Glomerular visceral epithelial cell (primary cell): Measurements from ENCODE around the gene SLC25A13.
"Not testable (repeated sequence)": the region's sequence is repeated elsewhere in the genome, so short reads cannot be mapped to it uniquely, and the experiment has no call there.

Source experiments
- DNase-seq: peaks from one replicate; pipeline ENCODE4 v3.0.0-alpha.2; 2016; ENCODE audit errors: extremely low spot score

SLC25A13 gene, protein sequence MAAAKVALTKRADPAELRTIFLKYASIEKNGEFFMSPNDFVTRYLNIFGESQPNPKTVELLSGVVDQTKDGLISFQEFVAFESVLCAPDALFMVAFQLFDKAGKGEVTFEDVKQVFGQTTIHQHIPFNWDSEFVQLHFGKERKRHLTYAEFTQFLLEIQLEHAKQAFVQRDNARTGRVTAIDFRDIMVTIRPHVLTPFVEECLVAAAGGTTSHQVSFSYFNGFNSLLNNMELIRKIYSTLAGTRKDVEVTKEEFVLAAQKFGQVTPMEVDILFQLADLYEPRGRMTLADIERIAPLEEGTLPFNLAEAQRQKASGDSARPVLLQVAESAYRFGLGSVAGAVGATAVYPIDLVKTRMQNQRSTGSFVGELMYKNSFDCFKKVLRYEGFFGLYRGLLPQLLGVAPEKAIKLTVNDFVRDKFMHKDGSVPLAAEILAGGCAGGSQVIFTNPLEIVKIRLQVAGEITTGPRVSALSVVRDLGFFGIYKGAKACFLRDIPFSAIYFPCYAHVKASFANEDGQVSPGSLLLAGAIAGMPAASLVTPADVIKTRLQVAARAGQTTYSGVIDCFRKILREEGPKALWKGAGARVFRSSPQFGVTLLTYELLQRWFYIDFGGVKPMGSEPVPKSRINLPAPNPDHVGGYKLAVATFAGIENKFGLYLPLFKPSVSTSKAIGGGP

DNA sequence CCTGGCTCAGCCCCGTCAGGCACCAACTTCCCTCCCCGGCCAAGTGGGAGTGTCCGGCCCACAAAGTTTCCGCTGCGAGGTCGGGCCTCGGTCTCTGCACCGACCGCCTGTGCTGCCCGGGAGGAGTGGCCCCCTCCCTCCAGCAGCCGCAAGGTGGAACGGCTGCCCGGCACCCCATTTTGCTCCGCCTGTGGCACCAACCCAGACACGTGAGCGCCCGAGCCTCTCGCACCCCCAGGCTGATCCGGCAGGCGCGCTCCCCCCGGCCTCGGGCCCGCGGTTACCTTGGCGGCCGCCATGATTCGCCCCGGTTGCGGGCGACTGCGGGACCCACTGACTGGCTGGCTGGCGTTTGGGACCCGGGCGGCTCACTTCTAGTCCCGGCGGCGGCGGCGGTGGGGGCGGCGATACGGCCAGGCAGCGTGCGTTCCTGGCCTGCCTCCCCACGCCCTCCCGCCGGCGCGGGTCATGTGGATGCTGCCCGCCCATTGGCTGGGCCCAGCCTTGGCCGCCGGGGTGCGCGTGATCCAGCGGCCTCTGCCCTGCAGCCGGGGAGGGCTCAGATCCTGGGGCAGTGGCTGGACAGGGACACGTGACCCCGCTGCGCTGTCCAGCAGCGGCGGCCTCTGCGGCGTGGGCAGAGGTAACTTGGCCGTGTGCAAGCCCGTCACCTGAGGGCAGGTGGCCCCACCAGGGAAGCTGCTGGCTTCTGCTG, at the start of gene SLC25A13:
TSS of gene SLC25A13 (minus strand) at position 441 of the 715 bp plus-strand sequence. CDS start at position 299, 142 bp downstream.
- peak; percentile 87 for DNase-seq

DNA sequence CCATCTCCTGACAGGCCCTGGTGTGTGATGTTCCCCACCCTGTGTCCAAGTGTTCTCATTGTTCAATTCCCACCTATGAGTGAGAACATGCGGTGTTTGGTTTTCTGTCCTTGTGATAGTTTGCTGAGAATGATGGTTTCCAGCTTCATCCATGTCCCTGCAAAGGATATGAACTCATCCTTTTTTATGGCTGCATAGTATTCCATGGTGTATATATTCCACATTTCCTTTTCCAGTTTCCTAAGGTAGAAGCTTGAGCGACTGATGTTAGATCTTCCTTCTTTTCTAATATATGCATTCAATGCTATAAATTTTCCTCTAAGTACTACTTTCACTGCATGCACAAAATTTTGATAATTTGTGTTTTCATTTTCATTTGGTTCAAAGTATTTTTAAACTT, 44.0 kb upstream of the SLC25A13 start:
- DNase-seq = not testable (repeated sequence)

DNA sequence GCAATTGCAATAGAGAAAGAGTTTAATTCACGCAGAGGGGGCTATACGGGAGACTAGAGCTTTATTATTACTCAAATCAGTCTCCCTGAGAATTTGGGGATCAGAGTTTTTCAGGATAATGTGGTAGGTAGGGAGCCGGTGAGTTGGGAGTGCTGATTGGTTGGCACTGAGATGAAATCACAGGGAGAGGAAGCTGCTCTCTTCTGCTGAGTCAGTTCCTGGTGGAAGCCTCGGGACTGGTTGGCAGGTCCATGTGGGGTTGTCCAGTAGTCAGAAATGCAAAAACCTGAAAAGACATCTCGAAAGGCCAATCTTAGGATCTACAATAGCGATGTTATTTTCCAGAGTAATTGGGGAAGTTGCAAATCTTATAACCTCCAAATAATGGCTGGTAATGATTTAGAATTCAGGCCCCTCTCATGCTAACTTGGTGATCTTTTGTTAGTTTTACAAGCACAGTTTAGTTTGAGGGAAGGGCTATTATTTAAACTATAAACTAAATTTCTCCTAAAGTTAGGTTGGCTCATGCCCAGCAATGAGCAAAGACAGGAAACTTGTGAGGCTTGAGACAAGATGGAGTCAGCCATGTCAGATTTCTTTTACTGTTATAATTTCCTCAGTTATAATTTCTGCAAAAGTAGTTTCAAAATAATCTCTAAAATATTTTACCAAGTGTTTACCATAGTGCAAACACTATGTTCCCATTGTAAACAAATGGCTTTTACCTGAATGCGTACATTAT, 39.4 kb upstream of the SLC25A13 start:
- DNase-seq = no peak

DNA sequence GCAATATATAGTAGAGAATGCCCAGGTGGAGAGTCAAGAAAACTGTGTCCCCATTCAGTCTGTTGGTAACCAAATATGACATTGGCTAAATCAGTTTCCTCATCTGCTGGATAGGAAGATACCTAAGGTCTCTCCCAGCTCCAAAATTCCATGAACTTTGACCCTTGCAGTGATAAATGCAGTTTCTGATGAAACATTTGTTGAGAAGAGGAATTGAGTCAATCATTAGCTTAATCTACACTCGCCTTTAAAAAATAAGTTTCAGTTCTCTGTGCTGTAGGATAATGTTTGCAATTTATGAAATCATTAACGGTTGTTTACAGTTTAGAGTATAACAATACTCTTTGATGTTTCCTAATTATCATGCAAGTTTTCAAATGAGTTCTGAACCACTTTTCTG, 38.0 kb upstream of the SLC25A13 start:
- DNase-seq = no peak

DNA sequence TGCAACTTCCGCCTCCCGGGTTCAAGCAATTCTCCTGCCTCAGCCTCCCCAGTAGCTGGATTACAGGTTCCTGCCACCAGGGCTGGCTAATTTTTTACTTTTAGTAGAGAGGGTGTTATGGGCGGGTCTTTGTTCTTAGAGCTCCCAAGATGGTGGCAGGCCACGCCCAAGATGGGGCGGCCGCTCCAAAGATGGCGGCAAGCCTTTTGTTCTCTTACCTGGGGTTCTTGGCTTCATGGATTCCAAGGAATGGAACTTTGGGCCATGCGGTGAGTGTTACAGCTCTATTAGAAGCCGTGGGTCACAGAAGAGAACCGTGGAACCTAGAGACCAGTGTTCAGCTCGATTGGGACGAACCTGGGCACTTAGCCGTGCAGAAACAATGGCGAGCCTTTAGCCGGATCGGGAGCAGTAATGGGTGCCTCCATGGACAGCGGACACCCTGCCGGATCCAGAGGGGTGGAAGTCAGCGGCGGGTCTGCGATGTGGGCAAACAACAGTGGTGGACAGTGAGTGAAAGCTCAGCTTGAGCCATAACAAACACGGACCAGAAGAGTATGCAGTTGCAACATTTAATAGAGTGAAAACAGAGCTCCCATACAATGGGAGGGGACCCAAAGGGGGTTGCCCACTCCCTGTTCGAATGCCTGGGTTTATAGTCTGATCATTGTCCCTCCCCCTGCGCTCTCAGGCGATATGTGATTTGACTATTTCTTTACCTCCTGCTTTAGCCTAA, 36.5 kb upstream of the SLC25A13 start:
- not testable (repeated sequence) for DNase-seq

DNA sequence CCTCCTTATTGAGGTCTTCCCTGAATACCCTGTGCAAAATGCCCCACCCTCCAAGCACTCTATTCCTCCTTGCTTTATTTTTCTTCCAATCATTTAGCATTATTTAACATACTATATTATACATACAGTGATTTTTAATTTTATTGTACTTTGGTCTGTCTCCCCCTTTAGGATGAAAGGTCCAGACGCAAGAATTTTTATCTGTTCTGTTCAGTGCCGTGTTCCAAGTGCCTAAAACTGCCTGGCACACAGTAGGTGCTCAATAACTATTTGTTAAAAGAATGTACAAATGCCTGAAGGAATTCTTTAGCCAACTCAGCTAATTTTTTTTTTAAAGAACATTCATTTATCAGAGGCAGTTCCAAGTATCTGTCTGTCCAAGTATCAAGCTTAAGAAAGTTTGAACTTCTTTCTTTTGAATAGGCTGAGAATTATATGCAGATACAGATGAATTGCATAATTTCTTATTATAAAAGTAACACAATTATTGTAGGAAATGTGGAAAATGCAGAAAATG, 34.1 kb upstream of the SLC25A13 start:
- DNase-seq = no peak

DNA sequence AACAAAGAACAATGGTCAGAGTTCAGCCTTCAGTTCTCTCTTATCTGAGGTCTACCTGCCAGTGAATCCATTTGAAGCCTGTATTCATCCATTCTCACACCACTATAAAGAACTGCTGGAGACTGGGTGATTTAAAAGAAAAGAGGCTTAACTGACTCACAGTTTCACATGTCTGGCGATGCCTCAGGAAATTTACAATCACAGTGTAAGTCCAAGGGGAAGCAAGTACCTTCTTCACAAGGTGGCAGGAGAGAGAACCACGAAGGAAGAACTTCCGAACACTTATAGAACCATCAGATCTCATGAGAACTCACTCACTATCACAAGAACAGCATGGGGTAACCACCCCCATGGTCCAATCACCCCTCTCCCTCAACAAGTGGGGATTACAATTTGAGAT, 33.0 kb upstream of the SLC25A13 start:
- no peak for DNase-seq

DNA sequence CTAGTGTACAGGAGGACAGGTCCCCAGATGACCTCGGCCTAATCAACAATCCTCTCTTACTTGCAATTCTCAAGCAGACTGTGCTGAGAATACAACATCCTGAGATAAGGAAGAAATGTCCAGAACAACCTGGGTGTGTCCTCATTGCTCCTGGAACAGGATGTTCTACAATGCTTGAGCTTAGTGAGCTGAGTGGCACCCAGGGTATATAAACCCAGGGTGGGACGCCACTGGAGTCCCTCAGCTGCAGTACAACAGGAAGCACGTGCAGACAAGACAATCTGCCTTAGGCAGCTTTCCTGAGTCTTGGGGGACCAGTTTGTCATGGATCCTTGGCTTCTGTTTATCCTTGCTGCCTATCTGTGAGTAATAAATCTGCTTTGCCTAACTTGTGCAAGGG, 27.7 kb upstream of the SLC25A13 start:
- DNase-seq = no peak

DNA sequence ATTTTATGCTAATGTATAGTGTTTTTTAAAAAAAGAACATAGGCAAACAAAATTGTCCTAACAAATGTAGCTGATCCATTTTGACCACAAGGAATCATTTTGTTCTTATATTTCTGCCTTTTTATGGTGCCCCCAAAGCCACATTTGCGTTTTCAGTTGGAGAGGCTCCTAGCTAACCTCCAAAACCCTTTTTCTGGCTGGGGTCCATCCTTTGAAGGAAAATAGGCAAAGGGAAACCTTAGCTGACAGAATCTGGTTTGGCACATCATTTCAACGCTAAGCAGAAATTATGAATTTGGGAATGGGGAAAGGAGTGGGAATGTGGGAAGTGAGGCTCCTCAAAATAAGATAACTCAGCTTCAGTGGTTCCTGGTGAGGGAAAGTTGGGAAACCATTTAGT, 25.6 kb upstream of the SLC25A13 start:
- DNase-seq = no peak

DNA sequence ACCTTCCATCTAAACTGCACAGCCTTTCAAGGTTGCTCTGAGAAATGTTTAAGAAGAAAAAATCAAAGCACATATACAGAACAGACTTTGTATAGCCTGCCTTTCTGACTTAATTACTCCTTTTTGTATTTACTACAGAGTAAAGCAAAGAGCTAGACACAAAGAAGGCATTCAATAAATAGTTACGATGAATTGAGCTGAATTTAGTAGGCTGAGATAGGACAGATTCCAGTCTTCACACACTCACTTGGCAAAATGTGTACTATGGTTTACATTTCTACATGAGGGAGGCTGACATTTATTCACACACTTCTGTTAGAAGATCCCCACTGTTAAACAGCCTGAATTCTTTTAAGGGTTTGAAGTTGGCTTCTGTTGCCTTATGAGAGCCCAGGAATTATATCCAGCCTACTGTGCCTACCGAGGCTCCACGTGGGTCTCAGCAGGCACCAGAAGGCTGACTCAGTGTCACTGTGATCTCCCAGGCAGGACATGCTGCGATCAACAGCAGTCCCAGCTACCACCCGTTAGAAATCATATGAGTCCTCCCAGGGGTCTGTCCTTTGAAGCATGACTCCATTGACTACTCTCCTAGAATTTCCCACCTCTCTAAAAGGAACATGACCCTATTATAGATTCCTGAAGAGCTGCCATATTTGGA, 24.5 kb upstream of the SLC25A13 start:
- no peak for DNase-seq

DNA sequence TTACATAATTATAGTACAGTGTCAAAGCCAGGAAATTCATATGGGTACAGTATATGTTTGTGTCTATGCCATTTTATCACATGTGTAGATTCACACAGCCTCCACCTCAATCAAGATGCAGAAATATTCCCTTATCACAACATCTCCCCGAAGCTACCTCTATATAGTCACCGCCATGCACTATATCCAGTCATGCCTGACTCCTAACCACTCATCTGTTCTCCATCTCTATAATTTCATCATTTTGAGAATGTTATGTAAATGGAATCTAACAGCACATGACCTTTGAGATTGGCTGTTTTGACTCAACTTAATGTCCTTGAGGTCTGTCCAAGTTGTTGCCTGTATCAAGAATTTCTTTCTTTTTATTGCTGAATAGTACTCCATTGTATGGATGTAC, 22.3 kb upstream of the SLC25A13 start:
- no peak for DNase-seq

DNA sequence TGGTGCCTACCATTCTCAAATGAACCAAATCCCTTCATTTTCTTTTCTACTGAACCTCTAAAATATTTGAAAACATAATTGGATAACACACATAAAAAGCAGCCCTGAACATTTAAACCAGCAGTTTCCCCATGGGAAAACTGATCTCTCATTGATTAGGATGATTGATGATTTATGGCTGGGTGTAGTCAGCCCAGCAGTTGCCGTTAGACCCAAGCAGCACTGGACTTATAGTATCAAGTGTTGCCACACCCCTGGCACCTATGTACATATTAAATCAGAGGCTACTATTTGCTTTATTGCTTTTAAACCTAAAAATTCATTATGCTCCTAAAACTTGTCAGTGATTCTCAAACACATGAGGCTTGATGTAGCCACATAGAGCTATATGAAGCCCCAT, 20.2 kb upstream of the SLC25A13 start:
- no peak for DNase-seq

DNA sequence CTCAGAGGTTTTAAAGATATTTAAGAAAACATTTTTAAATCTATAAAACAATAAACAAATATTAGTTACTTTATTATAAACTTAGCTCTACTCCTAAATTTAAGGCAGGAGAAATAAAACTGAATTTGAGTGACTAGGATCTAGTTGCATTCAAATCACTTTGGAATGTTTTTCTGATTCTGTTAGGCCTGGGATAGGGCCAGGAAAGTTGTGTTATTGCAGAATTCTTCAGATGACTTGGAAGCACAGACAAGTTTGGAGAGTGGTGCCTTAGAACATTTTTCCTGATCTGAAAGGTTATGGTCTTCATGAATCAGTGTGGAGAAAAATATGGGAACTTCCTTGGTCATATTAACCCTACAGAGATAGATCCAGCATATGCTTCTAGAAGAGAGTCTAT, 15.6 kb upstream of the SLC25A13 start:
- no peak for DNase-seq

DNA sequence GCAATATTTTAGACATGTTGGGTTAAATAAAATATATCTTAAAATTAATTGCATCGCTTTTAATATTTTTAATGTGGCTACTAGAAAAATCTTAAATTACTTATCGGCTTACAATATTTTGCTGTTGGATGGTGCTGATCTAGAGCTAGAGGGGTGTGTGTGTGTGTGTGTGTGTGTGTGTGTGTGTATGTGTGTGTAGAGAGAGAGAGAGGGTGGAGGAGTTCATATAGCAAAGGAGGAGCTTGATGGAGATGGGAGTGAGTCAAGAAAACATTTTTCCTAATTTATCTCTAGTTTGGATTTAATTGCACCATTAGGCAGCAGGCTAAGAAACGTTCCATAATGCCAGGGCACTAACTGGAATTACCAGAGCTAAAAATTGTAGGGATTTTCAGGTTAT, 10.4 kb upstream of the SLC25A13 start:
- DNase-seq = no peak

DNA sequence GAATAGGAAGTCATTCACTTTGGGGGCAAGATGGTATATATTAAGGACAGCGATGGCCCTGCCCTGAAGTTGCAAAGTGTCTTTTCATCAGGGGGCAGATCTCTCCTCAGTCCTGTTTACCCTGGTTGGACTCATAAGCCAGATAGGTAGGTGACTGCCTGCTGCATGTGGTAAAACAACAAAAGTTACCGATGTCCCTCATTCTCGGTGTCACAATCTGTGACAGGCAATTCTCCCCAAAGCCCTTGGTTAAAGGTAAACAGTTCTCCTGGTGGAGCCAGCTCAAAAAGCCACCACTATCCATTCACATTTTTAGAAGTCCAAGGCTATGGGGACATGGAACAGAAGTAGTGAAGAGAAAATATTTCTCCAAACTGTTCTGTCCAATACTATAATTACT, 9.9 kb upstream of the SLC25A13 start:
- DNase-seq = no peak

DNA sequence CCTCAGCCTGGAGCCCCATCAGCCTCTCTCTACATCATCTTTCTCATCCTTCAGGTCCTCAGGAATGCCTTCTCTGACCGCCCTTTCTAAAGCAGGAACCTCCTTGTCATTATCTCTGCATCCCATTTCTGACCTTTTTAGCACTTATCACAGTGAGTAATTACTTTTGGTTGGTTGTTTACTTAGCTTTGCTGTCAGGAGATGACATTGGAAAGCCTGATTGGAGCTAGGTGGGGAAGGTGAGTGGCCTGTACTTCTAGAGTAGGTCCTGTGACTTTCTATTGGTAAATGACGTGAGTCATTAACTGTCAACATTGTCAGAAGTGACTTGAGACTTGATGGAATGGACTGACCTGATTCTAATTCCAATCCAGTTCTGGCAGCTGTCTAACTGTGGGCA, 9.3 kb upstream of the SLC25A13 start:
- DNase-seq = no peak

DNA sequence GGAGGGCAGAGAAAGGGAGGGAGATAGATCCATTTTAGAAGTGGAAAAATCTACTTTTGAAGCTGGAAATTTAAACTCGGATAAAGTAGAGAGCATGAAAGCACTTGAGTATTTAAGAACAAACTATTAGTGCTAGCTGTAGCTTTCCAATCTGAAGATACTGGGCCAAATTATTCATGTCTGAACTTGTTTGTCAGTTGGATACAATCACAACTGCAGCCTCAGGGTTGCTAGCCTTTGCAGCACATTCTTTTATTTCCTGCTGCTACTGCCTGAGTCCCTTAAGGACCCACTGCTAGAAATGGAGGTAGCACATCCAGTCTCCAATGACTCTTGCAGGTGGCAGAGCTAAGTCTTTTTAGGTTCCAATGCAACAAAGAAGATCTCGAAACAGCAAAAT, 8.3 kb upstream of the SLC25A13 start:
- no peak for DNase-seq

DNA sequence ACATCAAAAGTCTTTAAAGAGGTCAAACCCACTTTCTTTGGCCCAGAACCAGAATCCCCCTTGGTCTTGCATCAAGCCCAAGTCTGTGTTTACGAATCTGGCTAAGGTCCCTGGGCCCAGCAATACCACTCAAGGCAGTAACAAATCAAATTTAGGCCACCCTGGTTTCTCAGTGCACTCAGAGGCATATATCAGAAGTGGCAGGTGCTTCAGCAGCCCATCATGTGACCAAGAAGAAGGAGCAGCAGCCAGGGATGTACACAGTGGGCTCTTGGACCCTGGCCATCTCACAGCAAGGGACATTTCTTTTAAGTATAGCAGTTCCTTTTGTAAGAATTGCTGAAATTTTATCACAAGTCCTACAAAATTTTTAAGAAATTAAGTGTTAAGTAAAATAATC, 7.3 kb upstream of the SLC25A13 start:
- no peak for DNase-seq

DNA sequence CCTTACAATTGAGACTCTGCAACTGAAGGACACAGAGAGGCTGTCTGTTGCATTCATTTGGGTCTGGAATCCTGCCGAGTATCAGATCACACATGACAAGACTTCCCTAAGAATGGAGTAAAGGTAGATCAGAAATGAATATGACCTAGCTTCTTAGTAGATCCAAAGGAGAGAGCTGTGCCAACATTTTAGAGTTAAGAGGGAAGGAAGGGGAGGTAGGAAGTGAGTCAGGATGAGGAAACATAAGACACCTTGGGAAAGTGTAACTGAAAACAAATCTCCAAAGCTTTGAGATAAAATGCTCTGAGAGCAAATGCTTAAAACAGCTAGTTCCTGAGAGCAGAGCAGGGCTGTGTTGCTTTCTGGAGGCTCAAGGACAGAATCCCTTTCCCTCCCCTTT, 6.1 kb upstream of the SLC25A13 start:
- no peak for DNase-seq

DNA sequence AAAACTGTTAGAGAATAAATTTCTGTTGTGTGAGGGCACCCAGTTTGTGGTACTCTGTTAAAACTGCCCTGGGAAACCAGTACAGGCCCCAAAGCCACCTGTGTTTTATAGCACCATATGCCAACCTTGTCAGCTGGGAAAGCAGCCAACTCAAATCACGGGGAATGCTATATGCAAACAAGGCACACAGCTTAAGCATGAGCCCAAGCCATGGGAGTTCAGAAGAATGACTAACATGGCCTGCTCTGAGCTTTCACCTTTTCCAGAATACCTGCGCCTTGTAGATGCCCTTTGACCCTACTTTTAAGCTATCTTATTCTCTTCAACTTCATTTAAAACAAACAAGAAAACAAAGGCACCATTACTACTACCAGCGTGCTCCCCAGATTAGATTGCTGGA, 5.5 kb upstream of the SLC25A13 start:
- no peak for DNase-seq

DNA sequence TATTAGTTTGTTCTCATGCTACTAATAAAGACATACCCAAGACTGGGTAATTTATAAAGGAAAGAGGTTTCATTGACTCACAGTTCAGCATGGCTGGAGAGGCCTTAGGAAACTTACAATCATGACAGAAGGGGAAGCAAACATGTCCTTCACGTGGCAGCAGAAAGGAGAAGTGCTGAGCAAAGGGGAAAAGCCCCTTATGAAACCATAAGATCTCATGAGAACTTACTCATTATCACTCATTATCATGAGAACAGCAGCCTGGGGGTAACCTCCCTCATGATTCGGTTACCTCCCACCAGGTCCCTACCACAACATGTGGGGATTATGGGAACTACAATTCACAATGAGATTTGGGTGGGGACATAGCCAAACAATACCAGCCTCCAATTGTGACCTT, 4.9 kb upstream of the SLC25A13 start:
- not testable (repeated sequence) for DNase-seq
